Measurements from ENCODE around the gene CEP112. TPM values are rescaled to one million over a fixed set of nuclear protein-coding genes. Genes with fewer than 3 reads are reported as not detected.

CEP112 gene
- polyA plus RNA-seq, 1 donor (not counting 4 experiments of a cell fraction or from before 2014, with no cell fraction given), result 2.6 TPM

GRCh38 chr17:65902155-65902554, 289.8 kb downstream of the CEP112 start:
- dilution Hi-C loops (cut with MboI; ENCODE audit: extremely low pct_ligation_motif_present, low sequenced_read_pairs), result no loop called here

GRCh38 chr17:65901394-65901793, 290.5 kb downstream of the CEP112 start:
- no peak overlapping the region for H3K9ac ChIP-seq (ENCODE audit: control insufficient read depth, extremely low read depth, insufficient read depth, low read length)
- H3K4me1 ChIP-seq (ENCODE audit: control insufficient read depth, extremely low read depth, insufficient read depth, low read length), result no peaks in the 10 kb centered on the region
- no peak overlapping the region for H3K27ac ChIP-seq (ENCODE audit: control insufficient read depth, insufficient read depth, low read length)
- H4K20me1 ChIP-seq (ENCODE audit: control insufficient read depth, extremely low read depth, insufficient read depth, low read length), result no peaks in the 10 kb centered on the region
- no peaks in the 10 kb centered on the region for H3K79me2 ChIP-seq (ENCODE audit: control insufficient read depth, insufficient read depth, low read length)
- TF ChIP-seq EZH2 (IDR thresholded peaks at IDR 0.05; ENCODE audit: low read length), result no peak
- H3K36me3 ChIP-seq (ENCODE audit: control insufficient read depth in 2 of 2, extremely low read depth in 1 of 2, insufficient read depth in 2 of 2, low read length in 2 of 2), result no peaks in the 10 kb centered on the region
- no peak overlapping the region for H3K4me3 ChIP-seq (ENCODE audit: control insufficient read depth in 2 of 3, extremely low read depth in 1 of 3, insufficient read depth in 2 of 3, low read depth in 1 of 3, low read length in 3 of 3)
- dilution Hi-C loops (cut with MboI; ENCODE audit: extremely low pct_ligation_motif_present, low sequenced_read_pairs), result no loop called here
- no peaks in the 10 kb centered on the region for H3K9me3 ChIP-seq (ENCODE audit: control insufficient read depth, low read depth, low read length)
- no peak overlapping the region for H2AFZ ChIP-seq (ENCODE audit: control insufficient read depth, low read length)
- no peak for FAIRE-seq
- H3K9me1 ChIP-seq (ENCODE audit: control insufficient read depth, extremely low read depth, insufficient read depth, low read length), result no peaks in the 10 kb centered on the region
- DNase-seq (ENCODE audit: low read depth, low spot score), result no peak
- H3K27me3 ChIP-seq (ENCODE audit: control insufficient read depth, extremely low read depth, insufficient read depth, low read length), result no peaks in the 10 kb centered on the region
- H3K4me2 ChIP-seq (ENCODE audit: control insufficient read depth, extremely low read depth, insufficient read depth, low read depth, low read length), result no peak overlapping the region

More at GRCh38 chr17:65902155-65902554, 289.8 kb downstream of the CEP112 start:
- H3K9me1 ChIP-seq (ENCODE audit: control insufficient read depth, extremely low read depth, insufficient read depth, low read length), result no peaks in the 10 kb centered on the region
- no peaks in the 10 kb centered on the region for H3K36me3 ChIP-seq (ENCODE audit: control insufficient read depth in 2 of 2, extremely low read depth in 1 of 2, insufficient read depth in 2 of 2, low read length in 2 of 2)
- H3K4me1 ChIP-seq (ENCODE audit: control insufficient read depth, extremely low read depth, insufficient read depth, low read length), result no peaks in the 10 kb centered on the region
- no peaks in the 10 kb centered on the region for H3K79me2 ChIP-seq (ENCODE audit: control insufficient read depth, insufficient read depth, low read length)
- H3K9ac ChIP-seq (ENCODE audit: control insufficient read depth, extremely low read depth, insufficient read depth, low read length), result no peak overlapping the region
- H3K9me3 ChIP-seq (ENCODE audit: control insufficient read depth, low read depth, low read length), result no peaks in the 10 kb centered on the region
- TF ChIP-seq CTCF (optimal IDR thresholded peaks at IDR 0.05 in 1 of 3, IDR thresholded peaks at IDR 0.05 in 1 of 3, conservative IDR thresholded peaks at IDR 0.05 in 1 of 3; ENCODE audit: extremely low read depth in 1 of 3, insufficient read depth in 2 of 3, low read length in 3 of 3), result no peak
- no peak for TF ChIP-seq EZH2 (IDR thresholded peaks at IDR 0.05; ENCODE audit: low read length)
- DNase-seq (ENCODE audit: low read depth, low spot score), result no peak
- H3K27ac ChIP-seq (ENCODE audit: control insufficient read depth, insufficient read depth, low read length), result no peak overlapping the region
- H2AFZ ChIP-seq (ENCODE audit: control insufficient read depth, low read length), result no peak overlapping the region
- no peak overlapping the region for H3K4me3 ChIP-seq (ENCODE audit: control insufficient read depth in 2 of 3, extremely low read depth in 1 of 3, insufficient read depth in 2 of 3, low read depth in 1 of 3, low read length in 3 of 3)
- no peaks in the 10 kb centered on the region for H3K27me3 ChIP-seq (ENCODE audit: control insufficient read depth, extremely low read depth, insufficient read depth, low read length)
- no peak for FAIRE-seq
- no peaks in the 10 kb centered on the region for H4K20me1 ChIP-seq (ENCODE audit: control insufficient read depth, extremely low read depth, insufficient read depth, low read length)
- H3K4me2 ChIP-seq (ENCODE audit: control insufficient read depth, extremely low read depth, insufficient read depth, low read depth, low read length), result no peak overlapping the region

- FAIRE-seq (no peak), DNase-seq (ENCODE audit: low read depth, low spot score) (no peak)
- Histone ChIP-seq H3K9ac (ENCODE audit: control insufficient read depth, extremely low read depth, insufficient read depth, low read length) (no peak overlapping the region), H3K4me3 (ENCODE audit: control insufficient read depth in 2 of 3, extremely low read depth in 1 of 3, insufficient read depth in 2 of 3, low read depth in 1 of 3, low read length in 3 of 3) (no peak overlapping the region), H3K4me1 (ENCODE audit: control insufficient read depth, extremely low read depth, insufficient read depth, low read length) (no peaks in the 10 kb centered on the region), H3K27me3 (ENCODE audit: control insufficient read depth, extremely low read depth, insufficient read depth, low read length) (no peaks in the 10 kb centered on the region), H3K9me3 (ENCODE audit: control insufficient read depth, low read depth, low read length) (no peaks in the 10 kb centered on the region), H3K79me2 (ENCODE audit: control insufficient read depth, insufficient read depth, low read length) (no peaks in the 10 kb centered on the region), H4K20me1 (ENCODE audit: control insufficient read depth, extremely low read depth, insufficient read depth, low read length) (no peaks in the 10 kb centered on the region), H3K27ac (ENCODE audit: control insufficient read depth, insufficient read depth, low read length) (no peak overlapping the region), H3K4me2 (ENCODE audit: control insufficient read depth, extremely low read depth, insufficient read depth, low read depth, low read length) (no peak overlapping the region), H3K9me1 (ENCODE audit: control insufficient read depth, extremely low read depth, insufficient read depth, low read length) (no peaks in the 10 kb centered on the region), H2AFZ (ENCODE audit: control insufficient read depth, low read length) (no peak overlapping the region), H3K36me3 (ENCODE audit: control insufficient read depth in 2 of 2, extremely low read depth in 1 of 2, insufficient read depth in 2 of 2, low read length in 2 of 2) (no peaks in the 10 kb centered on the region)
- TF ChIP-seq EZH2 (IDR thresholded peaks at IDR 0.05; ENCODE audit: low read length) (no peak), CTCF (optimal IDR thresholded peaks at IDR 0.05 in 1 of 3, IDR thresholded peaks at IDR 0.05 in 1 of 3, conservative IDR thresholded peaks at IDR 0.05 in 1 of 3; ENCODE audit: extremely low read depth in 1 of 3, insufficient read depth in 2 of 3, low read length in 3 of 3) (no peak)
- dilution Hi-C loops (cut with MboI; ENCODE audit: extremely low pct_ligation_motif_present, low sequenced_read_pairs), result no loop called here
Observed at GRCh38 chr17:65900216-65900615, 291.7 kb downstream of the CEP112 start.

Data from keratinocyte (primary cell).